Fibroblast of lung (primary cell): Measurements from ENCODE around the gene ARHGAP6. TPM values are rescaled to one million over a fixed set of nuclear protein-coding genes. Genes with fewer than 3 reads are reported as not detected.

Source experiments
- DNase-seq, 2 donors: peaks; one replicate each; pipeline versions ENCODE4 v3.0.0 to v3.0.0-alpha.2; 2010; ENCODE audit warnings: low read depth in 2 of 2
- H2AFZ ChIP-seq: 2 replicates; pipeline ENCODE4 v1.5.1; 2012; ENCODE audit warnings: low read length, control low read depth, inconsistent platforms
- H3K27ac ChIP-seq: 2 replicates; pipeline ENCODE4 v1.5.1; 2011; ENCODE audit warnings: low read length, control low read depth; ENCODE audit not compliant: insufficient read depth
- H3K27me3 ChIP-seq: 2 replicates; pipeline ENCODE4 v1.5.1; 2011; ENCODE audit warnings: mild to moderate bottlenecking, low read length; ENCODE audit not compliant: control insufficient read depth, insufficient read depth
- H3K36me3 ChIP-seq: 2 replicates; pipeline ENCODE4 v1.5.1; 2011; ENCODE audit warnings: low read length; ENCODE audit not compliant: control insufficient read depth, insufficient read depth
- H3K4me1 ChIP-seq: 2 replicates; pipeline ENCODE4 v1.5.1; 2011; ENCODE audit warnings: low read length; ENCODE audit not compliant: control insufficient read depth, insufficient read depth; ENCODE audit errors: extremely low read depth
- H3K4me2 ChIP-seq: 2 replicates; pipeline ENCODE4 v1.5.1; 2011; ENCODE audit warnings: low read length, control low read depth; ENCODE audit not compliant: insufficient read depth; ENCODE audit errors: extremely low read depth
- H3K4me3 ChIP-seq, 4 experiments: fragments of 200-600 bp in 1 of 4; sonication (generic) in 1 of 4; replicated peaks in 1 of 4; 2 replicates each; pipeline ENCODE4 v1.5.1; 2011 to 2016; ENCODE audit warnings: low read length in 4 of 4, low read depth in 3 of 4, mild to moderate bottlenecking in 3 of 4, control low read depth in 2 of 4, inconsistent platforms in 1 of 4, mixed read lengths in 1 of 4; ENCODE audit not compliant: insufficient read depth in 1 of 4; ENCODE audit errors: control extremely low read depth in 1 of 4
- H3K79me2 ChIP-seq: 2 replicates; pipeline ENCODE4 v1.5.1; 2012; ENCODE audit warnings: mild to moderate bottlenecking, low read length, inconsistent platforms; ENCODE audit not compliant: control insufficient read depth, insufficient read depth
- H3K9ac ChIP-seq: 2 replicates; pipeline ENCODE4 v1.5.1; 2011; ENCODE audit warnings: mild to moderate bottlenecking, low read length, control low read depth; ENCODE audit not compliant: insufficient read depth
- H3K9me3 ChIP-seq: 2 replicates; pipeline ENCODE4 v1.5.1; 2012; ENCODE audit warnings: low read depth, low read length; ENCODE audit not compliant: control insufficient read depth, insufficient read depth
- H4K20me1 ChIP-seq: 2 replicates; pipeline ENCODE4 v1.5.1; 2011; ENCODE audit warnings: low read length; ENCODE audit not compliant: control insufficient read depth, insufficient read depth; ENCODE audit errors: extremely low read depth
- CTCF ChIP-seq, 2 donors: IDR thresholded peaks in 1 of 2; conservative IDR thresholded peaks in 1 of 2; 1 replicate in 1 of 2; 2 replicates in 1 of 2; pipeline ENCODE4 v1.5.1; 2011 to 2012; ENCODE audit warnings: low read length in 2 of 2, control low read depth in 1 of 2, inconsistent platforms in 1 of 2, low read depth in 1 of 2, mild to moderate bottlenecking in 1 of 2
- EZH2 ChIP-seq: IDR thresholded peaks from 2 replicates; pipeline ENCODE4 v1.5.1; 2012; ENCODE audit warnings: low read length, control low read depth, mild to moderate bottlenecking; ENCODE audit errors: missing control alignments
- polyA plus RNA-seq, 2 donors: library from polyadenylated mRNA; depleted of rRNA in 1 of 2; stranded (reverse) in 1 of 2; unstranded in 1 of 2; fragments of >200 nt; gene quantifications; 2 replicates each; pipeline ENCODE4 v1.2.1, GENCODE V29; 2011 to 2012; ENCODE audit warnings: missing spikeins in 1 of 2
- total RNA-seq: library from RNA; depleted of rRNA; stranded (reverse); fragments of >200 nt; gene quantifications from 2 replicates; pipeline ENCODE4 v1.2.1, GENCODE V29; 2014

The ARHGAP6 gene
- total and polyA plus RNA-seq, 2 donors (not counting 1 experiment from before 2014, with no cell fraction given): 5.9 to 11.7 TPM

- Histone ChIP-seq H3K27me3 (no peaks in the 10 kb centered on the region), H4K20me1 (no peaks in the 10 kb centered on the region), H3K79me2 (no peaks in the 10 kb centered on the region), H2AFZ (no peak overlapping the region), H3K9ac (no peak overlapping the region), H3K4me1 (no peaks in the 10 kb centered on the region), H3K9me3 (no peaks in the 10 kb centered on the region), H3K36me3 (no peaks in the 10 kb centered on the region), H3K27ac (no peak overlapping the region), H3K4me3 (no peak overlapping the region), H3K4me2 (no peak overlapping the region)
- DNase-seq: peak in 1 of 2 donors; percentile 36
- TF ChIP-seq CTCF (conservative IDR thresholded peaks at IDR 0.05 in 1 of 2, IDR thresholded peaks at IDR 0.05 in 1 of 2; ENCODE audit: low read depth in 1 of 2, low read length in 2 of 2) (no peak), EZH2 (no peak)
These were observed 215.4 kb downstream of the ARHGAP6 start for GRCh38 chrX:11450354-11450753.

- H3K27me3 ChIP-seq: no peaks in the 10 kb centered on the region
- H3K9ac ChIP-seq: no peak overlapping the region
- TF ChIP-seq EZH2 (no peak), CTCF (conservative IDR thresholded peaks at IDR 0.05 in 1 of 2, IDR thresholded peaks at IDR 0.05 in 1 of 2; ENCODE audit: low read depth in 1 of 2, low read length in 2 of 2) (no peak)
- H3K4me1 ChIP-seq: no peaks in the 10 kb centered on the region
- H4K20me1 ChIP-seq: no peaks in the 10 kb centered on the region
- no peaks in the 10 kb centered on the region for H3K79me2 ChIP-seq
- H3K27ac ChIP-seq: no peak overlapping the region
- H2AFZ ChIP-seq: no peak overlapping the region
- no peak overlapping the region for H3K4me2 ChIP-seq
- no peaks in the 10 kb centered on the region for H3K36me3 ChIP-seq
- no peak for DNase-seq
- H3K4me3 ChIP-seq: no peak overlapping the region
- no peaks in the 10 kb centered on the region for H3K9me3 ChIP-seq
These were observed 216.1 kb downstream of the ARHGAP6 start for GRCh38 chrX:11449613-11450012.

- no peak overlapping the region for H3K27ac ChIP-seq
These were observed 218.3 kb downstream of the ARHGAP6 start for GRCh38 chrX:11447418-11447817.

More at GRCh38 chrX:11447418-11447817, 218.3 kb downstream of the ARHGAP6 start:
- H2AFZ ChIP-seq: no peak overlapping the region
- H3K4me2 ChIP-seq: no peak overlapping the region
- H3K27me3 ChIP-seq: no peaks in the 10 kb centered on the region
- no peak for TF ChIP-seq EZH2
- no peak overlapping the region for H3K4me3 ChIP-seq
- H3K4me1 ChIP-seq: no peaks in the 10 kb centered on the region
- no peaks in the 10 kb centered on the region for H3K9me3 ChIP-seq
- no peaks in the 10 kb centered on the region for H3K36me3 ChIP-seq
- peak; percentile 33 to 65 for DNase-seq
- no peaks in the 10 kb centered on the region for H3K79me2 ChIP-seq
- H3K9ac ChIP-seq: no peak overlapping the region
- no peaks in the 10 kb centered on the region for H4K20me1 ChIP-seq
